ENCODE results near the gene MTFR1L.

GRCh38 chr1:25810341-25811299, 9.1 kb upstream of the MTFR1L start:
- peak; percentile 85 to 91 for TF ChIP-seq CTCF (conservative IDR thresholded peaks at IDR 0.05 in 1 of 2, IDR thresholded peaks at IDR 0.05 in 1 of 2; ENCODE audit: low read depth in 1 of 2, low read length in 2 of 2)
- no peak for TF ChIP-seq EZH2 (IDR thresholded peaks at IDR 0.05; ENCODE audit: low read length, missing control alignments)
